GM15510 (cell line): ENCODE results near the gene SLBP.
A peak's percentile ranks its signal among the peaks of the same experiment; 100 is the strongest.

Experiments used
- POLR2A ChIP-seq: IDR thresholded peaks from 3 replicates; pipeline ENCODE4 v1.6.1; 2011; ENCODE audit warnings: borderline replicate concordance; ENCODE audit not compliant: insufficient read length; ENCODE audit errors: extremely low read depth

SLBP gene

DNA sequence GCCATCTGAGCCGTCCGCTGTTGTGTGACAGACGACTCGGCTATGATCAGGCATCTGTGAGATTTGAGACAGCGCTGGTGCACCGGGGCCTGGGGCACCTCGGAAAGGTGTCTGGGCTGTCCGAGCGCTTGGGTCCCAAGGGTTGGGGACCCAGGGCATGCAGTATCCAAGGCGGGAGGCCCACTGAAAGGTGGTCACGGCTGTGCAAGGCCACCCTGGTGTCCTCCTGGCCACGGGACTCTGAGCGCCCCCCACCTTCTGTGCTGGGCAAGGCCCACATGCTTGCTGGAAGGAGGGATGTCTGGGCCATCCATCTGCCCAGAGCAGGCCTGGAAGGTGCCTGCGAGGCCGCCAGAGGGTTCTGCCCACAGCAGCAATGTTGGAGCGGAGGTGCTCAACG is 29.1 kb upstream of the SLBP start:
- no peak for TF ChIP-seq POLR2A

DNA sequence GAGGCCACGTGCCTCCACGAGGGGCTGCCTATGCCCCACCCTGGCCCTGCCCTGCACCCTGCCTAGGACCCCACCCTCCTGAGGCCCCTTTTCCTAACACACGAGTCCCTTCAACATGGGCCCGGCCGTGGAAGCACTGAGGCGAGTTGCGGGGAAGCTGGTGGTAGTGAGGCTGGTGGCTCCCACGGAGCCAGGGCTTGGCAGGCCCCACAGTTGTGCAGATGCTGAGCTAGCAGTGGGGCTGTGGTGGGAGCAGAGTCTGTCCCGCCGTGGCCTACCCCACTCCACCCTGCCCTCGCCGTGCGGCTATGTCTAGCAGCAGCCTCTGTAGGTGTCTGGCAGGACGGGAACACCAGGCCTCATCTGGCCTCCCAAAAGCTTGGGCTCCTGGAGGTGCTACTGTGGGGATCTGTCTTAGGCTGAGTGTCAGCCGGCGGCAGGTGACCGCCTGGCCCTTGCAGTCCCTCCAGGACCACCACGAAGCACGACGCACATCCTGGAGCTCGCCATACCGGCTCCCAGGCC is 28.0 kb upstream of the SLBP start:
- TF ChIP-seq POLR2A = no peak

DNA sequence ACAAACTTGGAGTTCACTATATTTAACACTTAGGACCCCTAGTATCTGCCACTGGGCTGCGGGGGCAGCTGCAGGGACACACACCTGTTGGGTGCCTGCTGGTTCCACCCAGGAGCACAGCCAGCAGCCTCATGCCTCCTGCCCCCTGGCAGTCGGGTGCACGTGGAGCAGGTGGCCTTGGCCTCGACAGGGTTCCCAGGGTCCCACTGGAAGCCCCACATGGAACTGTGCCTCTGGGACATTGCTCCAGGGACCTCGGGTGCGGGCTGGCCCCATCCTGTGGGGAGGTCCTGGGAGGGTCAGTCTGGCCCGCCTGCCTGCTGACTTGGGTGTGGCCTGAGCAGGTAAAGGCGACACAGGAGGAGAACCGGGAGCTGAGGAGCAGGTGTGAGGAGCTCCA is 27.2 kb upstream of the SLBP start:
- TF ChIP-seq POLR2A = no peak

DNA sequence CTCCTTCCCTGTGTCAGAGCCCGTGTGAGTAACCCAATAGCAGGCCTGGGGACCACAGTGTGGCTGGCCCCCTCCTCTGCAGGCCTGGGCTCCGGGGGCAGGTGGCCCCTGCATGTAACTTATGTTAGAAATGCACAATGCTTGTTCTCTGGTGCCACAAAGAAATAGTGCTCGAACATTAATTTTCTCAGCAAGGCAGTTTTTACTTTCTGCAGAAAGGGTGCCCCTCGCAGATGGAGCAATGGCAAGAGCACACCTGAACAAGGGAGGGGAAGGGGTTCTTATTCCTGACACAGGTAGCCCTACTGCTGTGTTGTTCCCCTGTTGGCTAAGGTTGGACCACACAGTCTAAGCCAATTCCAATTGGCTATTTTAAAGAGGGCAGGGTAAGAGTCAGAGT is 26.3 kb upstream of the SLBP start:
- TF ChIP-seq POLR2A = no peak

DNA sequence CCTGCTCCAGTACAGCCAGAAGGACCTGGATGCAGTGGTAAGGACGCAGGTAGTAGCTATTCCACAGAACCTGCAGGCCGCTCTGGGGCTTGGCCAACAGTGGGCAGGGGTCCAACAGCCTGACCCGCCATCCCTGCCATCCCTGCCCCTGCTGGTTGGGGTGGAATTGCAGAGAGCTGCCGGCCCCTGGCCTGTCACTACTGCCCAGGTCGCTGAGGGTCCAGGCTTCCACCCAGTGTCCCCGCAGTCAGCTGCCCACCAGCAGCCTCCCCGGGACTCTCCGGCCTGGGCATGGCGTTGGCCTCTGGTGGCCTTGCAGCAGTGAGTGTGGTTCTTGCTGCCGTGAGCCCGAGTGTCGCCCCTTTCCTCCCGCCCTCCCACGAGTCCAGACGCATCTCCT is 25.5 kb upstream of the SLBP start:
- TF ChIP-seq POLR2A = no peak

DNA sequence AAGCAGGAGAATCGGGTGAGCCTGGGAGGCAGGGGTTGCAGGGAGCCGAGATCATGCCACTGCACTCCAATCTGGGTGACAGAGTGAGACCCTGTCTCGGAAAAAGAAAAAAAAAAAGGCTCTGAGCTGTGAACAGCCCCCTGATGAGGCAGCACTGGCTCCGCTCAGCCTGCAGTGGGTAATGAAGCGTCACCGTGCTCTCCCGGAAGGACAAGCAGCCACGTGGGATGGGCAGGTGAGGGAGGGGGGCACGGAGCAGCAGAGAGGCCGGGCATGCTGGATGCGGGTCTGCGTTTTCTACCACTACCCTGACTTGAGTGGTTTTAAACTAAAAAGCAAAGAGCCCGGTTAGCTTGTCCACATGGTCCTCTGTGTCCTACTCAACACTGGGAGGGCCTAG is 24.7 kb upstream of the SLBP start:
- TF ChIP-seq POLR2A = no peak

DNA sequence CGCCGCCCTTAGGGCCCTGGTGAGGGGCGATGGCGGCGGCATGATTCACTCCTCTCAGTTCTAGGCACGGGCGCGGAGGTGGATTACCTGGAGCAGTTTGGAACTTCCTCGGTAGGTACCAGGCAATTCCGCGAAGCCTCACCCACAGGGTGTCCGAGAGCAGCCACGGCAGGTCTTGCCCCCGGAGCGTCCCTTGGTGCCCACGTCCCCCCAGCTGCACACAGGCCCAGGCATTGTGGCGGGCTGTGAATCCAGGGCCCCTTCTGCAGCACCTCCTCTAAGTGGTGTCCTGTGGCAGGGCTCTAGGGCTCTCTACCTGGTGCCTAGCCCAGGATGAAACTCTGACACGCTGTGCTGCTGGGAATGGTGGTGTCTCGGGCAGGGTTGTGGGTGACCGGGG is 23.1 kb upstream of the SLBP start:
- TF ChIP-seq POLR2A = no peak

DNA sequence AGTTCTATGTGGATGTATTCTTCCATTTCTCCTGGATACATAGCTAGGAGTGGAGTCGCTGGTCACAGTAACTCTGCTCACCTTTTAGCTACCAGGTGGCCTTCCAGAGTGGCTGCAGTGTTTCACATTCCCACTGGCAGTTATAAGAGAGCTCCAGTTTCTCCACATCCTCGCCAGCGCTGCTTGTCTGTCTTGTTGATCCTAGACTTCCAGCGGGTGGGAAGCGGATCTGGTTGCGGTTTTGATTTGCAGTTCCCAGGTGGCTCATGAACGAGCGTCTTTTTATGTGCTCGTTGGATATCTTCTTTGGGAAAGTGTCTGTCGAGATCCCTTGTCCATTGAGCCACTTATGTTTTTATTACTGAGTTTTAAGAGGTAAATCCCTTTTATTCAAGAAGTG is 20.8 kb upstream of the SLBP start:
- TF ChIP-seq POLR2A = no peak

DNA sequence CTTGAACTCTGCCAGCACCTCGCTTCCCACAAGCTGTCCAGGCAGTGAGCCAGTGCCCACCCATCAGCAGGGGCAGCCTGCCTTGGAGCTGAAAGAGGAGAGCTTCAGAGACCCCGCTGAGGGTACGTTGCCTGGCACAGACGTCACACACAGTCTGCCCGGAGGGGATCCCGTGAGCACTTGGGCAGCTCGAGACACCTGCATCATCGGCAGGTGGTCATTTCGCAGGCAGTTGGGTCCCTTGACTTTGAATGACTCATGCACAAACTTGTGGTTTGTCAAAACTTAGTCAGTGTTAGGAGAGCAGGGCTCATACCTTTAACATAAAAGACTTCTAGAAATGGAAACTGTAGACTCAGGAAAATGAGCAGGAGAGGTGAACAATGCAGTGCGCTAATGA is 19.1 kb upstream of the SLBP start:
- no peak for TF ChIP-seq POLR2A

DNA sequence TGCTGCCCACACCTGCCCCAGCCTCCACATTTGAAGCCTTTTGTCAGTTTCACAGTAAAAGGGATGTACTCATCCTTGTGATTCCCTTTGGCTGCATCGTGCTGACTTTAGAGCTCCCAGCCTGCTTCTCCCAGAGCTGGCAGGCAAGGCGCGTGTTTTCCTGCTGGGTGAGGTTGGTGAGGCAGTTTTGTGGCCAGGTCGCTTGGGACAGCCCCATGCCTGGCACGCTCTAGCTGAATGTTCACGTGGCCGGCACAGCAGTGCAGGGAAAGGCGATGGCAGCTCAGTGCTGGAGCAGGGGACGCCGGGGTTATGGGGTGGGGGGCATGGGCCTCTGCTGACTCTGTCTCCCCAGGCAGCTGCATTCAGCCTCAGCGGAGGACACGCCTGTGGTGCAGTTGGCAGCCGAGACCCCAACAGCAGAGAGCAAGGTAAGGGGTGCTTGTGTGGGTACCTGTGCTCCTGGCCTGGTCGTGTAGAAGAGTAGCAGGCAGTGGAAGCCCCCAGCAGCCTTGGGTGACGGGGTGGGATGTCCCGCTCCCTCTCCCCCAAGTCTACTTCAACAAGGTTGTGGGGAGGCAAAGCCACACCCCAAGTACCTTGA is 18.5 kb upstream of the SLBP start:
- TF ChIP-seq POLR2A = no peak

DNA sequence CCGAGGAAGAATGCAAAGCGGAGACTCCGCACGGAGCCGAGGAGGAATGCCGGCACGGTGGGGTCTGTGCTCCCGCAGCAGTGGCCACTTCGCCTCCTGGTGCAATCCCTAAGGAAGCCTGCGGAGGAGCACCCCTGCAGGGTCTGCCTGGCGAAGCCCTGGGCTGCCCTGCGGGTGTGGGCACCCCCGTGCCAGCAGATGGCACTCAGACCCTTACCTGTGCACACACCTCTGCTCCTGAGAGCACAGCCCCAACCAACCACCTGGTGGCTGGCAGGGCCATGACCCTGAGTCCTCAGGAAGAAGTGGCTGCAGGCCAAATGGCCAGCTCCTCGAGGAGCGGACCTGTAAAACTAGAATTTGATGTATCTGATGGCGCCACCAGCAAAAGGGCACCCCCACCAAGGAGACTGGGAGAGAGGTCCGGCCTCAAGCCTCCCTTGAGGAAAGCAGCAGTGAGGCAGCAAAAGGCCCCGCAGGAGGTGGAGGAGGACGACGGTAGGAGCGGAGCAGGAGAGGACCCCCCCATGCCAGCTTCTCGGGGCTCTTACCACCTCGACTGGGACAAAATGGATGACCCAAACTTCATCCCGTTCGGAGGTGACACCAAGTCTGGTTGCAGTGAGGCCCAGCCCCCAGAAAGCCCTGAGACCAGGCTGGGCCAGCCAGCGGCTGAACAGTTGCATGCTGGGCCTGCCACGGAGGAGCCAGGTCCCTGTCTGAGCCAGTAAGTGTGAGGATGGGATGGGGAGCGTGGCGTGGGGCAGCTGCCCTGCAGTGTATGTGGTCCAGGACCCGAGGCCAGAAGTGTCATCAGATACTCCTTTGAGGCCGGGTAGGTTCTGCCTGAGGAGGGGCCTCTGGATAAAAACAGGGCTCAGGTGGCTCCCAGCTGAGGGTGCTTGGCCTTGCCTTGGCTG is 16.2 kb upstream of the SLBP start:
- TF ChIP-seq POLR2A = no peak

DNA sequence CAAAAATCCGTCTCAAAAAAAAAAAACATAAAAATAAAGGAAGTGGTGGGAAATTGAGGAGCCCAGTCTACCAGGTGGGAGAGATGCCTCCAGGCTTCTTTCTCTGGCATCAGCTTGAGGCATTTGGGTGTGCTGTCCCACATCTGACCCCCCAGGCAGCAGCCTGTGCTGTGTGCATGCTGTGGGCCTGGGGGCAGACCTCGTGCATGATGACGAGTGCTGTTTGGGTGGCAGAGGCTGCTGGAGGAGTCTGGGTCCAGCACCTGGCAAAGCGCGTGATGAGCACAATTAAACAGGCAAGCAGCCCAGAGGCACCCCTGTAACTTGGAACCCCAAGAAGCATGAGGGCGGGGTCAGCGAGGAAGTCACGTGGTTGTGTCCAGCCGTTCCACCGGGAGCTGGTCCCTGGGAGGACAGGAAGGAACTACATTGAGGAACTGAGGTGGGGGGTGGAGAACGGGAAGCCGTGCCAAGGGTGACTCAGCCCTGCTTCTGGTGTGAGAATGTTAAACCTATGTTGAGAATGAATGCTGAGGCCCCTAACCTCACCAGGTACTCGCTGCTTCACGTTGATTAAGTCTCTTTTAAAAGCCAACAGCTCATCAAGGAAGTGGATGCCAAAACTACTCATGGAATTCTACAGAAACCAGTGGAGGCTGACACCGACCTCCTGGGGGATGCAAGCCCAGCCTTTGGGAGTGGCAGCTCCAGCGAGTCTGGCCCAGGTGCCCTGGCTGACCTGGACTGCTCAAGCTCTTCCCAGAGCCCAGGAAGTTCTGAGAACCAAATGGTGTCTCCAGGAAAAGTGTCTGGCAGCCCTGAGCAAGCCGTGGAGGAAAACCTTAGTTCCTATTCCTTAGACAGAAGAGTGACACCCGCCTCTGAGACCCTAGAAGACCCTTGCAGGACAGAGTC is 15.3 kb upstream of the SLBP start:
- TF ChIP-seq POLR2A = no peak

DNA sequence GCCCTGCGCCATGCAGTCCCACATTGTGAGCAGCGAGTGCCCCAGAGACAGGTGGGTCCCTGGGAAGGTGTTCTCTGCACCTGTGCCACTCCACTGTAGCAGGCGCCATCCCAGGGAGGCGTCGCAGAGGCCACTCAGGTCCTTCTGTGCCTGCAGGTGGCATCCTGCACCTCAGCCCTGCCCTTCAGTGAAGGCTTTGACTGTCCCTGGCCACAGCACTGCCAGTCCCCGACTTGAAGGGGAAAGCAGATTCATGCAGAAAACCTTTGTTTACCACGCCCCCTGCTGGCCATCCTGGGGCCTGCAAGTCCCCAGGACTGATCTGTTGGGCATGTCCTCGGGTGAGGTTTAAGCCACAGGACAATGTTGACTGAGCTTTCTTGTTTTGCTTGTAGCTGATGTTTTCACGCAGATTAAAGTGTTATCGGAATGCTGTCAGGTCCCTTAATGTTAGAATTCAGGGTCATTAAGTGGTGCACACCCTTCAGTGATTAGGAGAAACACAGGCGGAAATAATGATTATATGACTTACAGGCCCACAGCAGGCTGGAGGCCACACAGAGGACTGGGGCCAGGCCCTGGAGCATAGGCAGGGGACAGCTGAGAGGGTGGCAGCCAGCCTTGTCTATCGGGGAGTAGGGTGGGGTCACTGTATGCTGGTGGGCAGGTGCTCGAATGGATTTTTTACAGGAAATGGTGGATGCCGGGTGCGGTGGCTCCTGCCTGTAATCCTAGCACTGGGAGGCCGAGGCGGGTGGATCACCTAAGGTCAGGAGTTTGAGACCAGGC is 14.2 kb upstream of the SLBP start:
- peak; percentile 11 for TF ChIP-seq POLR2A

DNA sequence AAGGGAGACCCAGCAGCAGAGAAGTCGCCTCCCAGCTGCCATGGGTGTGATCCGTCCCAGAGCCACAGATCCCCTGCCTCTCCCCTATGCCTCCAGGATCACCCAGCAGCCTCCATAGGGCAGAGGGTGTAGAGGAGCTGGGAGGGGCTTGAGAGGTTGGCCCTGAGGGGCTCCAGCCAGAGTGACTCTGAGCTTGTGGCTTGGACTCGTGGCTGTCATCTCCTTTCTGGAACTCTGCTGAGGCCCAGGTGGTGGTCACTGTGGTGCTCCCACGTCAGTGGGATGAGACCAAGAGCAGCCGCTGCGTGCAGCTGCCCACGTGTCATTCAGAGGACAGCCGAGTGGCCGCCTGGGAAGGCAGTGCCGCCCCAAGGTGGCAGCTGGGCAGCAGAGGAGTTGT is 13.4 kb upstream of the SLBP start:
- no peak for TF ChIP-seq POLR2A
